Stomach smooth muscle (tissue), 2 donors: Measurements from ENCODE around the gene SLC32A1.

Experiments used
- H3K27ac ChIP-seq: one replicate; pipeline ENCODE4 v1.7.0; 2013; ENCODE audit warnings: mild to moderate bottlenecking, low read length, inconsistent platforms
- H3K27me3 ChIP-seq, 2 donors: one replicate each; pipeline ENCODE4 v1.7.0; 2013; ENCODE audit warnings: low read length in 2 of 2; ENCODE audit not compliant: insufficient read depth in 2 of 2, control insufficient read depth in 1 of 2
- H3K36me3 ChIP-seq, 2 donors: one replicate each; pipeline ENCODE4 v1.7.0; 2013; ENCODE audit warnings: low read length in 2 of 2; ENCODE audit not compliant: control insufficient read depth in 2 of 2, insufficient read depth in 2 of 2
- H3K4me1 ChIP-seq: one replicate; pipeline ENCODE4 v1.7.0; 2013; ENCODE audit warnings: low read length; ENCODE audit not compliant: control insufficient read depth, insufficient read depth
- H3K4me3 ChIP-seq, 2 donors: one replicate each; pipeline ENCODE4 v1.7.0; 2013; ENCODE audit warnings: low read length in 2 of 2
- H3K9ac ChIP-seq, 2 donors: one replicate each; pipeline ENCODE4 v1.7.0; 2013; ENCODE audit warnings: low read length in 2 of 2, mild to moderate bottlenecking in 1 of 2
- H3K9me3 ChIP-seq, 2 donors: one replicate each; pipeline ENCODE4 v1.7.0; 2013; ENCODE audit warnings: low read length in 2 of 2; ENCODE audit not compliant: control insufficient read depth in 2 of 2
- donor health status: healthy.
- donor health status: Pancreatic carcinoma.

Gene SLC32A1

DNA sequence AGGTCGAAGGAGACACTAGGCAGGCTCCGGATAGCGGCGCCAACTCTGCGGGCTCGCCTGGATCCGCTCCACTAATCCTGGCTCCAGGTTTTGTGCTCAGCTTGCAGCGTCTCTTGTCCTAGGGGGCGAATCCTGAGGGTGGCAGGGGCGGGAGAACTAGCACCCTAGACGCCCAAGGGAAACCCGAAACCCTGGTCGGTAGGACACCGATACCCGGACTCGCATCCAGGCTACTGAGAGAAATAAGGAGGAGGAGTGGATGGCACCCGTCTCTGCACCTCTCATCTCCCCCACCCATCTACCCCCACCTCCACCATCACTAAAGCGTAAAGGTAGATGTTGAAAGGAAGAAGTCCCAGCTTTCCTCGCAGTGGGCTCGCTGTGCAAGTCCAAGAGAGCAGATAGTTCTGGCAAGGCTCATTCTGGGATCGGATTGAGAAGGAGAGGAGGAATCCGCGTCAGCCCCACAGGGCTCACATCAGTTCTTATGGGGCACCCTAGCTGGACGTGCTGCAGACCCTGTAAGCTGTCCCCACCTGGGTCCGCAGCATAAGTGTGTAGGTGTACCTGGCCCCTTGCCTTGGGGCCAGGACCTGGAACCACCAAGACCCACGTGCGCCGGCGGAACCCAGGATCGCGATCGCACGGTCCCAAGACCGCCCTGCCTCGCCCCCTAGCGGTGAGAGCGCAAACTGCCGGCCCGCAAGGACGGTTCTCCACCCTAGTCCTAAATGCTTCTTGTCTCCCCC lies 6.9 kb downstream of the SLC32A1 start:
- peaks cover 11% of the 10 kb centered on the region for H3K4me1 ChIP-seq
- H3K4me3 ChIP-seq: peak overlapping the region; percentile 42 to 71
- H3K36me3 ChIP-seq: no peaks in the 10 kb centered on the region
- H3K9me3 ChIP-seq: no peaks in the 10 kb centered on the region
- H3K9ac ChIP-seq: no peak overlapping the region
- H3K27me3 ChIP-seq: peaks cover 78 to 82% of the 10 kb centered on the region in 2 donors
- H3K27ac ChIP-seq: no peak overlapping the region

DNA sequence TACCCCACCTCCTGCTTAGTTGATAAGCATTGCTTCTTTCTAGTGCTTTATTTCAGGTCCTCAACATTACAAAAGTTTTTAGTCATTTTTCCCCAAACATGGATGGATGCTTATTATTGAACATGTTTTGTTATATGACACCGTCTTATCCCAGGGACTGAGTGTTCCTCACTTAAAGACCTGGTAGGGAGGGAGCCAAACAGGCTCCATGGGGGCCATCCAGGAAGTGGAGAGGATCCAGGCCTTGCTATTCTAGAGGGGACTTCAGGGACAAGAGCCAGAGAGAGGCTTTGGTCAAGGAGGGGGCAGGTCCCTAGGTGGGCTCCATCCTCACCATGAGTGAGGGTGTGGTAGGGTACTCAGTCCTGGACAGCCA lies 7.4 kb downstream of the SLC32A1 start:
- Histone ChIP-seq H3K27ac (no peak overlapping the region), H3K9me3 (no peaks in the 10 kb centered on the region), H3K27me3 (peaks cover 72 to 77% of the 10 kb centered on the region in 2 donors), H3K4me3 (peak overlapping the region in 1 of 2 donors; percentile 42), H3K9ac (no peak overlapping the region), H3K4me1 (peaks cover 11% of the 10 kb centered on the region), H3K36me3 (no peaks in the 10 kb centered on the region)

DNA sequence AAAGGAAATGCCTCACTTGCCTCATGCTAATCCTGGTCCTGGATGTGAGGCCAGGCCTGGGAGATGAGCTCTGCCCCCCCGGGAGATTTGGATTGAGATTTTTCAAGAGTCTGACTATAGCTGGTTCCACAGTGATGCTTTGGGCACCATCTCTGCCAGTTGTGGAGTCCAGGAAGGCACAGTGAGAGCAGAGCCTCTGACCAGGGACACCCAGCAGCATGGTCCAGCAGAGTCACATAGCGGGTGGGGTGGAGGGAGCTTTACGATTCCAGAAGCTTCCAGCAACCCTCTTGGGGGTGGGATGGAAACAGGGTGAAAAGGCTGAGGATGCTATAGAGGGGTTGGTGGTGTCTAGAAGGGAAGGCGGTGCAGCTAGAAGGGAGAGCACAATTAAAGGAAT lies 8.7 kb downstream of the SLC32A1 start:
- H3K4me1 ChIP-seq: peaks cover 11% of the 10 kb centered on the region
- peaks cover 60 to 64% of the 10 kb centered on the region in 2 donors for H3K27me3 ChIP-seq
- H3K27ac ChIP-seq: no peak overlapping the region
- no peaks in the 10 kb centered on the region for H3K36me3 ChIP-seq
- H3K9me3 ChIP-seq: no peaks in the 10 kb centered on the region
- H3K4me3 ChIP-seq: no peak overlapping the region
- no peak overlapping the region for H3K9ac ChIP-seq

DNA sequence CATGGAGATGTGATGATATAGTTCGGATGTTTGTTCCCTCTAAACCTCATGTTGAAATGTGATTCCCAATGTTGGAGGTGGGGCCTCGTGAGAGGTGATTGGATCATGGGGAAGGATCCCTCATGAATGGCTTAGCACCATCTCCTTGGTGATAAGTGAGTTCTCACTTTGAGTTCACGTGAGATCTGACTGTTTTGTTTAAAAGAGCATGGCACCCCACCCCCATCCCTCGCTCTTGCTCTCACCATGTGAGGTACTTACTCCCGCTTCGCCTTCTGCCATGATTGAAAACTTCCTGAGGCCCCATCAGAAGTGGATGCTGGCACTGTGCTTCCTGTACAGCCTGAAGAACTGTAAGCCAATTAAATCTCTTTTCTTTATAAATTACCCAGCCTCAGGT lies 10.9 kb downstream of the SLC32A1 start:
- H3K9ac ChIP-seq: no peak overlapping the region
- H3K27ac ChIP-seq: no peak overlapping the region
- no peaks in the 10 kb centered on the region for H3K9me3 ChIP-seq
- peaks cover 9% of the 10 kb centered on the region for H3K4me1 ChIP-seq
- H3K36me3 ChIP-seq: no peaks in the 10 kb centered on the region
- no peak overlapping the region for H3K4me3 ChIP-seq
- H3K27me3 ChIP-seq: peaks cover 39 to 45% of the 10 kb centered on the region in 2 donors

DNA sequence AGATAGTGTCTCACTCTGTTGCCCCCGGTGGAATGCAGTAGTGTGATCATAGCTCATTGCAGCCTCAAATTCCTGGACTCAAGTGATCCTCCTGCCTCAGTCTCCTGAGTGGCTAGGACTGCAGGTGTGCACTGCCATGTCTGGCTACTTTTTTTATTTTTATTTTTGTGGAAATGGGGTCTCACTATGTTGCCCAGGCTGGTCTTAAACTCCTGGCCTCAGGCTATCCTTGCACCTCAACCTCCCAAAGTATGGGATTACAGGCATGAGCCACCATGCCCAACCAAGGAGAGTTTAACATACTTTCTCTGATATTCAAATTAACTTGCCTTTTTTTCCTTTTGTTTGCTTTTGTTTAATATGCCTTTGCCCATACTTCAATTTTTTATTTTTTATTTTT lies 13.6 kb downstream of the SLC32A1 start:
- no peaks in the 10 kb centered on the region for H3K4me1 ChIP-seq
- no peak overlapping the region for H3K27ac ChIP-seq
- no peak overlapping the region for H3K4me3 ChIP-seq
- no peak overlapping the region for H3K9ac ChIP-seq
- peaks cover 25 to 35% of the 10 kb centered on the region in 2 donors for H3K27me3 ChIP-seq
- no peaks in the 10 kb centered on the region for H3K9me3 ChIP-seq
- no peaks in the 10 kb centered on the region for H3K36me3 ChIP-seq

DNA sequence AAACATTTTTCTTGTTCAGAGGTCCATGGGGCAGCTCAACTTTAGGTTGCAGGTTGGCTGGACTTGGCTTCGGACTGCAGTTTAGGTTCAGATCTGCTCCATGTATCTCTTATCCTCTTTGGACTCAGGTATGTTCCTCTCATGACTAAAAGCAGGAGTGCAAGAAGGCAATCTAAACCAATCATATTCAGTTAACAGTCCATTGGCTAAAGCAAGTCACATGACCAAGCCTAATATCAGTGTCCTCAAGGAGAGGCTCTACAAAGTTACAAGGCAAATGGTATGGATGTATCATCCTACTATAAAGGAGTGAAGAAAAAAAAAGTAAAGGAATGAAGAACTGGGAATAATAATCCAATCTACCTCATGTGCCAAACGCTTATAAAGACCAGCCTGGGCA lies 21.5 kb downstream of the SLC32A1 start:
- Histone ChIP-seq H3K4me1 (peaks cover 15% of the 10 kb centered on the region), H3K9ac (no peak overlapping the region), H3K36me3 (no peaks in the 10 kb centered on the region), H3K27me3 (peaks cover 7 to 16% of the 10 kb centered on the region in 2 donors), H3K9me3 (no peaks in the 10 kb centered on the region), H3K27ac (no peak overlapping the region), H3K4me3 (no peak overlapping the region)

DNA sequence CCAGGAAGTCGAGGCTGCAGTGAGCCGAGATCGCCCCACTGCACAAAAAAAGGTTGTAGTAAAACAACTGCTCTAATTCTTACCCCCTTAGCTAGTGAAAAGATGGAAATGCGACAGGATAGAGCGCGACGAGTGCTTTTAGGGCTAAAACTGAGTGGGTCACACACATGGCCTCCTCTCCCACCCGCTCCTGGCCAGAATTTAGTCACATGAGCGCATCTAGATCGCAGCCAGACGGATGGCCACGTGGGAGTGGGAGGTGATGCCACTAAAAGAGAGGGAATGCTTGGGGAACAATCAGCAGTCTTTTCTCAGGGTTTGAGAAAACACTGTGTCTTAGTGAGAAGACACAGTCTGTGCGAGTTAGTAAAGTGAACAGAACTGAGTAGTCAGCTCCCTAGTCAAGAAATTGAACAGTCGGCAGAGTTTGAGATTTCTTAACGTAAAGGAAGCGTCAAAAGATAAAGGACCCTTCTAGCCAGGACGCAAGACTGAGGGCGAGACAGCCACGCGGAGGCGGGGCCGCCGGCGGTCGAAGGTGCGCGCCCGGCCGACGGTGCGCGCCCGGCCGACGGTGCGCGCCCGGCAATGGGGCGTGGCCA lies 23.3 kb downstream of the SLC32A1 start:
- H3K9me3 ChIP-seq: no peaks in the 10 kb centered on the region
- peaks cover 0 to 3% of the 10 kb centered on the region in 2 donors for H3K27me3 ChIP-seq
- H3K4me3 ChIP-seq: peak overlapping the region; percentile 92 to 93
- H3K36me3 ChIP-seq: peaks cover under 1 to 5% of the 10 kb centered on the region in 2 donors
- H3K9ac ChIP-seq: peak overlapping the region; percentile 71 to 89
- peak overlapping the region; percentile 73 for H3K27ac ChIP-seq
- H3K4me1 ChIP-seq: peaks cover 15% of the 10 kb centered on the region

DNA sequence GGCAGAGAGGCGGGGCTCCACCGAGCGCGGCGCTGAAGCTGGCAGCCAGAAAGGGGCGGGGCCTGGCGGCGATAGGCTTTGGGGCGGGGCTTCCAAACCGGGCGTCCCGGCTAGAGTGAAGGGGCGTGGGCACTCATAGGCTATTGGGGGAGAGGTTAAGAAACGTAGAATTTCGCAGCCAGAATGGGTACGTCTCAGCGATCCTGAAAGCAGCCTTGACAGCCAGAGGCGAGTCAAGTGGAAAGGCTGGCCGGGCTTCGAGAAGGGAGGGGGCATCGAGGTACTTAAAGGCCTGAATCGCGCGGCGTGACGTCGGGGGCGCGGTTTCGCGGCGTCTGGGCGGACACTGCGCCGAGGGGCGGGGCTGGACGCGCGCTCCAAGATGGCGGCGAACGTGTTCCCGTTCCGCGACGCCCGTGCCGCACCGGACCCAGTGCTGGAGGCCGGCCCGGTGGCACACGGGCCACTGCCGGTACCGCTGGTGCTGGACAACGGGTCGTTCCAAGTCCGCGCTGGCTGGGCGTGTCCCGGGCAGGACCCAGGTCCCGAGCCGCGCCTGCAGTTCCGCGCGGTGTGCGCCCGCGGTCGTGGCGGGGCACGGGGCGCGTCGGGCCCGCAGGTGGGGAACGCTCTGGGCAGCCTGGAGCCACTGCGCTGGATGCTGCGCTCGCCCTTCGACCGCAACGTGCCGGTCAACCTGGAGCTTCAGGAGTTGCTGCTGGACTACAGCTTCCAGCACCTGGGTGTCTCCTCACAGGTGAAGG lies 24.0 kb downstream of the SLC32A1 start, which contains the start of gene ACTR5:
TSS of gene ACTR5 (plus strand) at position 364 of the 764 bp plus-strand sequence. CDS start at position 383, 19 bp downstream.
- peak within 1 kb of the TSS; percentile 73 for H3K27ac ChIP-seq
- no peaks in the 10 kb centered on the region for H3K9me3 ChIP-seq
- peak within 1 kb of the TSS; percentile 83 to 89 for H3K9ac ChIP-seq
- peaks cover 4 to 8% of the 10 kb centered on the region in 2 donors for H3K36me3 ChIP-seq
- peaks cover 15% of the 10 kb centered on the region for H3K4me1 ChIP-seq
- peaks cover 0 to 3% of the 10 kb centered on the region in 2 donors for H3K27me3 ChIP-seq
- H3K4me3 ChIP-seq: peak within 1 kb of the TSS; percentile 92 to 93

DNA sequence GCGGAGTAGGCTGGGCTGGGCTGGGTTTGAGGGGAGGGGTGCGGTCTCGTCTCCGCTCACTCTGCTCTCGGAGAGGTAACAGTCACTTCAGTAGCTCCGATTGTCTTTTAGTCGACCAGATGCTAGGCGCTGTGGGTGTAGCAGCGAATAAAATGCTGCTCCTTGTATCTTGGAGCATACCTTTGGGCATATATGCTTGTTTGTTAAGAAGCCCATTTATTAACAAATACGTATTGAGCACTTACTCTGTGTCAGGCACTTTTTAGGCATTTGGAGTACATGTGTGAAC lies 24.5 kb downstream of the SLC32A1 start:
- Histone ChIP-seq H3K27ac (peak overlapping the region; percentile 73), H3K36me3 (peaks cover 4 to 8% of the 10 kb centered on the region in 2 donors), H3K9ac (peak overlapping the region; percentile 83 to 89), H3K9me3 (no peaks in the 10 kb centered on the region), H3K27me3 (peaks cover 0 to under 1% of the 10 kb centered on the region in 2 donors), H3K4me3 (peak overlapping the region; percentile 92 to 93), H3K4me1 (peaks cover 15% of the 10 kb centered on the region)

DNA sequence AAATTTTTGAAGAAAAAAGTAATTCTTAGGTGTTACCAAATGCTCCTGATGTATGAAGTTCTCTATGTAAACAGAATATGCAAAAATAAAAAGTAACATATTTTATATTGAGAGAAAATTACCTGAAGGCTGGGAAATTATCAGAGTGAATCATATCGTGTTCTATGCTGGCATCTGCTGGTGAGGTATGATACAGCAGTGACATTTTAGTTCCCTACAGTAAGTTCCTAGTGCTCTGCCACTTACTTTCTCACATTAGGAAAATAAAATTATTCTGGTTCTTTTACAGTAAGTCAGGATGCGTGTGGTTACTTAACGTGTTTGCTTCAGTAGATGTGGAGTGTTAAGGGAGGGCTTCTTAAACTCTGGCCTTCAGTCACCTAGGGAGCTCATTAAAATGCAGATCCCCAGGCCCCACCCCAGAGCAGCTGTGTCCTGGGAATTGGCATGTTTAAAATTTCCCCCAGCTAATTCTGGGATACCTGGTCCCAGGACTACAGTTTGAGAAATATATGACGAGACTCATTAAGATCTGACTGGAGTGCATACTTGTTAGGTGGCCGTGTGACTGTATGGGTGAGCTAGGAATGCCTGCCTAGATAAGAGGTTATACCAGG lies 27.2 kb downstream of the SLC32A1 start:
- Histone ChIP-seq H3K4me1 (peaks cover 15% of the 10 kb centered on the region), H3K27me3 (no peaks in the 10 kb centered on the region), H3K36me3 (peaks cover 17 to 19% of the 10 kb centered on the region in 2 donors), H3K4me3 (no peak overlapping the region), H3K9me3 (no peaks in the 10 kb centered on the region), H3K27ac (no peak overlapping the region), H3K9ac (no peak overlapping the region)
